HEK293 (cell line): ENCODE data around the gene MC1R.
A peak's percentile ranks its signal among the peaks of the same experiment; 100 is the strongest.

Experiments used
- BCL11A ChIP-seq: fragments of 450-650 bp; formaldehyde crosslinking; IDR thresholded peaks from 2 replicates; pipeline ENCODE4 v1.5.1; 2016; ENCODE audit warnings: low read depth, missing biosample characterization, missing genetic modification characterization
- OVOL3 ChIP-seq: fragments of 450-650 bp; formaldehyde crosslinking; IDR thresholded peaks from 2 replicates; pipeline ENCODE4 v1.5.1; 2016; ENCODE audit warnings: missing biosample characterization, missing genetic modification characterization
- REPIN1 ChIP-seq: fragments of 450-650 bp; formaldehyde crosslinking; IDR thresholded peaks from 2 replicates; pipeline ENCODE4 v1.5.1; 2017; ENCODE audit warnings: missing biosample characterization, missing genetic modification characterization, low read depth
- ZNF24 ChIP-seq: fragments of 450-650 bp; formaldehyde crosslinking; IDR thresholded peaks from 2 replicates; pipeline ENCODE4 v1.5.1; 2016; ENCODE audit warnings: missing biosample characterization, missing genetic modification characterization
- ZNF280C ChIP-seq: fragments of 450-650 bp; formaldehyde crosslinking; IDR thresholded peaks from 2 replicates; pipeline ENCODE4 v1.5.1; 2016; ENCODE audit warnings: missing biosample characterization, missing genetic modification characterization
- TF ChIP-seq, protein P1 (sequence below): fragments of 450-650 bp; formaldehyde crosslinking; IDR thresholded peaks from 2 replicates; pipeline ENCODE4 v1.5.1; 2016; ENCODE audit warnings: missing biosample characterization, missing genetic modification characterization

- TF ChIP-seq, protein P1, sequence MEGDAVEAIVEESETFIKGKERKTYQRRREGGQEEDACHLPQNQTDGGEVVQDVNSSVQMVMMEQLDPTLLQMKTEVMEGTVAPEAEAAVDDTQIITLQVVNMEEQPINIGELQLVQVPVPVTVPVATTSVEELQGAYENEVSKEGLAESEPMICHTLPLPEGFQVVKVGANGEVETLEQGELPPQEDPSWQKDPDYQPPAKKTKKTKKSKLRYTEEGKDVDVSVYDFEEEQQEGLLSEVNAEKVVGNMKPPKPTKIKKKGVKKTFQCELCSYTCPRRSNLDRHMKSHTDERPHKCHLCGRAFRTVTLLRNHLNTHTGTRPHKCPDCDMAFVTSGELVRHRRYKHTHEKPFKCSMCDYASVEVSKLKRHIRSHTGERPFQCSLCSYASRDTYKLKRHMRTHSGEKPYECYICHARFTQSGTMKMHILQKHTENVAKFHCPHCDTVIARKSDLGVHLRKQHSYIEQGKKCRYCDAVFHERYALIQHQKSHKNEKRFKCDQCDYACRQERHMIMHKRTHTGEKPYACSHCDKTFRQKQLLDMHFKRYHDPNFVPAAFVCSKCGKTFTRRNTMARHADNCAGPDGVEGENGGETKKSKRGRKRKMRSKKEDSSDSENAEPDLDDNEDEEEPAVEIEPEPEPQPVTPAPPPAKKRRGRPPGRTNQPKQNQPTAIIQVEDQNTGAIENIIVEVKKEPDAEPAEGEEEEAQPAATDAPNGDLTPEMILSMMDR (tag by site-specific recombination): peak; percentile 59
- no peak for TF ChIP-seq REPIN1
- no peak for TF ChIP-seq BCL11A (tag by site-specific recombination)
- TF ChIP-seq ZNF280C (tag by site-specific recombination): no peak
- TF ChIP-seq OVOL3 (tag by site-specific recombination): no peak
- TF ChIP-seq ZNF24 (tag by site-specific recombination): no peak
These were observed 7.0 kb downstream of the MC1R start for GRCh38 chr16:89925596-89926079.
